Measurements from ENCODE around the gene ATP6V1A. TPM values are rescaled to one million over a fixed set of nuclear protein-coding genes. Genes with fewer than 3 reads are reported as not detected.
A peak's percentile ranks its signal among the peaks of the same experiment; 100 is the strongest.
"Not testable (repeated sequence)": the region's sequence is repeated elsewhere in the genome, so short reads cannot be mapped to it uniquely, and the experiment has no call there.

The ATP6V1A gene
- total RNA-seq, 1 experiment from 2014 or later: 96.4 TPM

- intact Hi-C loops (cut with micrococcal nuclease; ENCODE audit: unreplicated experiment): loop anchor here (1.0 kb wide), 2 partner anchors 46 to 69 kb away; no protein-coding TSS in a partner anchor
- BruUV-seq (replicated peaks): no TSS peak
- POLR2A ChIA-PET: interaction anchor here (0.6 kb wide), 1 partner anchor 51 kb away, joined by 3 read pairs; no protein-coding TSS in a partner anchor
Observed at GRCh38 chr3:113844622-113845222, 97.9 kb downstream of the ATP6V1A start.

GRCh38 chr3:113847247-113847646, 100.4 kb downstream of the ATP6V1A start:
- intact Hi-C loops (cut with micrococcal nuclease; ENCODE audit: unreplicated experiment): no loop called here
- CTCF ChIA-PET: interaction anchor here (1.6 kb wide), 1 partner anchor 66 kb away, joined by 4 read pairs; no protein-coding TSS in a partner anchor
- no peak for DNase-seq
- BruUV-seq (replicated peaks): no TSS peak
- H3K27me3 Mint-ChIP-seq (ENCODE audit: insufficient read depth, unreplicated experiment): no peaks in the 10 kb centered on the region
- no peak for TF ChIP-seq CTCF (IDR thresholded peaks at IDR 0.05; ENCODE audit: insufficient read depth in 1 of 2, low read depth in 1 of 2, low read length in 1 of 2, severe bottlenecking in 1 of 2, unreplicated experiment in 1 of 2)
- H3K27ac Mint-ChIP-seq (ENCODE audit: unreplicated experiment): no peak overlapping the region
- H3K4me1 Mint-ChIP-seq (ENCODE audit: low read depth, unreplicated experiment): peaks cover 7% of the 10 kb centered on the region
- H3K9me3 ChIP-seq: no peaks in the 10 kb centered on the region
- H3K36me3 Mint-ChIP-seq (ENCODE audit: insufficient read depth, unreplicated experiment): no peaks in the 10 kb centered on the region
- no peak overlapping the region for H3K4me3 ChIP-seq (ENCODE audit: low read depth, low read length)
- H3K36me3 ChIP-seq (ENCODE audit: control insufficient read depth, insufficient read depth, low read length): no peaks in the 10 kb centered on the region
- POLR2A ChIA-PET: no interaction called here
- H3K4me3 Mint-ChIP-seq (ENCODE audit: unreplicated experiment): no peak overlapping the region
- no peaks in the 10 kb centered on the region for H3K9me3 Mint-ChIP-seq (ENCODE audit: unreplicated experiment)
- peaks cover 8% of the 10 kb centered on the region for H3K4me1 ChIP-seq
- H3K27me3 ChIP-seq (replicated peaks; ENCODE audit: control insufficient read depth, insufficient read depth, low read length): no peaks in the 10 kb centered on the region

More at GRCh38 chr3:113844622-113845222, 97.9 kb downstream of the ATP6V1A start:
- Mint-ChIP-seq H3K27ac (ENCODE audit: unreplicated experiment) (no peak overlapping the region), H3K9me3 (ENCODE audit: unreplicated experiment) (no peaks in the 10 kb centered on the region), H3K27me3 (ENCODE audit: insufficient read depth, unreplicated experiment) (no peaks in the 10 kb centered on the region), H3K36me3 (ENCODE audit: insufficient read depth, unreplicated experiment) (no peaks in the 10 kb centered on the region), H3K4me3 (ENCODE audit: unreplicated experiment) (no peak overlapping the region), H3K4me1 (ENCODE audit: low read depth, unreplicated experiment) (peaks cover 7% of the 10 kb centered on the region)
- Histone ChIP-seq H3K9me3 (no peaks in the 10 kb centered on the region), H3K27me3 (replicated peaks; ENCODE audit: control insufficient read depth, insufficient read depth, low read length) (no peaks in the 10 kb centered on the region), H3K4me3 (ENCODE audit: low read depth, low read length) (no peak overlapping the region), H3K36me3 (ENCODE audit: control insufficient read depth, insufficient read depth, low read length) (no peaks in the 10 kb centered on the region), H3K4me1 (peaks cover 8% of the 10 kb centered on the region)
- peak; percentile 57 to 58 for TF ChIP-seq CTCF (IDR thresholded peaks at IDR 0.05; ENCODE audit: insufficient read depth in 1 of 2, low read depth in 1 of 2, low read length in 1 of 2, severe bottlenecking in 1 of 2, unreplicated experiment in 1 of 2)
- peak in 1 of 2 experiments; percentile 21 for DNase-seq
- CTCF ChIA-PET: interaction anchor here (1.0 to 2.6 kb wide), 5 partner anchors 19 to 69 kb away, joined by 3 to 24 read pairs (median 7); no protein-coding TSS in a partner anchor

- BruUV-seq (replicated peaks): no TSS peak
- peaks cover 8% of the 10 kb centered on the region for H3K4me1 ChIP-seq
- H3K36me3 Mint-ChIP-seq (ENCODE audit: insufficient read depth, unreplicated experiment): no peaks in the 10 kb centered on the region
- no peak overlapping the region for H3K4me3 ChIP-seq (ENCODE audit: low read depth, low read length)
- H3K9me3 ChIP-seq: no peaks in the 10 kb centered on the region
- H3K9me3 Mint-ChIP-seq (ENCODE audit: unreplicated experiment): no peaks in the 10 kb centered on the region
- no peaks in the 10 kb centered on the region for H3K27me3 ChIP-seq (replicated peaks; ENCODE audit: control insufficient read depth, insufficient read depth, low read length)
- ChIA-PET POLR2A (no interaction called here), CTCF (no interaction called here)
- DNase-seq: peak in 1 of 2 experiments; percentile 7
- no peak overlapping the region for H3K27ac Mint-ChIP-seq (ENCODE audit: unreplicated experiment)
- H3K4me1 Mint-ChIP-seq (ENCODE audit: low read depth, unreplicated experiment): peaks cover 7% of the 10 kb centered on the region
- no peak overlapping the region for H3K4me3 Mint-ChIP-seq (ENCODE audit: unreplicated experiment)
- intact Hi-C loops (cut with micrococcal nuclease; ENCODE audit: unreplicated experiment): no loop called here
- TF ChIP-seq CTCF (IDR thresholded peaks at IDR 0.05; ENCODE audit: insufficient read depth in 1 of 2, low read depth in 1 of 2, low read length in 1 of 2, severe bottlenecking in 1 of 2, unreplicated experiment in 1 of 2): no peak
- no peaks in the 10 kb centered on the region for H3K27me3 Mint-ChIP-seq (ENCODE audit: insufficient read depth, unreplicated experiment)
- no peaks in the 10 kb centered on the region for H3K36me3 ChIP-seq (ENCODE audit: control insufficient read depth, insufficient read depth, low read length)
Observed at GRCh38 chr3:113847664-113848461, 101.0 kb downstream of the ATP6V1A start.

GRCh38 chr3:113849071-113849470, 102.2 kb downstream of the ATP6V1A start:
- H3K27ac Mint-ChIP-seq (ENCODE audit: unreplicated experiment); CTCF ChIA-PET; H3K27me3 ChIP-seq (replicated peaks; ENCODE audit: control insufficient read depth, insufficient read depth, low read length); H3K9me3 ChIP-seq; intact Hi-C loops (cut with micrococcal nuclease; ENCODE audit: unreplicated experiment); H3K9me3 Mint-ChIP-seq (ENCODE audit: unreplicated experiment); POLR2A ChIA-PET; H3K36me3 Mint-ChIP-seq (ENCODE audit: insufficient read depth, unreplicated experiment); DNase-seq; H3K27me3 Mint-ChIP-seq (ENCODE audit: insufficient read depth, unreplicated experiment); H3K4me3 Mint-ChIP-seq (ENCODE audit: unreplicated experiment); H3K4me1 Mint-ChIP-seq (ENCODE audit: low read depth, unreplicated experiment); H3K4me1 ChIP-seq; H3K36me3 ChIP-seq (ENCODE audit: control insufficient read depth, insufficient read depth, low read length); BruUV-seq (replicated peaks); H3K4me3 ChIP-seq (ENCODE audit: low read depth, low read length): not testable (repeated sequence)

Data from Caco-2 (cell line).